Measurements from ENCODE around the gene TULP3.

GRCh38 chr12:2936301-2936700 lies 45.6 kb downstream of the TULP3 start:
- TF ChIP-seq CTCF (IDR thresholded peaks at IDR 0.05), result no peak
- TF ChIP-seq POLR2A (IDR thresholded peaks at IDR 0.05), result no peak
